T follicular helper cell (primary cell): ENCODE results near the gene UFSP1.
"Not testable (repeated sequence)": the region's sequence is repeated elsewhere in the genome, so short reads cannot be mapped to it uniquely, and the experiment has no call there.

Source experiments
- DNase-seq: peaks from one replicate; pipeline ENCODE4 v3.0.0-alpha.2; 2020; ENCODE audit warnings: low read depth
- total RNA-seq, 2 experiments: gene quantifications; one replicate each; lab custom pipeline; 2026; lab: John Stamatoyannopoulos, UW

Gene UFSP1
- total RNA-seq: 1.7 reads per million in 2 experiments

DNA sequence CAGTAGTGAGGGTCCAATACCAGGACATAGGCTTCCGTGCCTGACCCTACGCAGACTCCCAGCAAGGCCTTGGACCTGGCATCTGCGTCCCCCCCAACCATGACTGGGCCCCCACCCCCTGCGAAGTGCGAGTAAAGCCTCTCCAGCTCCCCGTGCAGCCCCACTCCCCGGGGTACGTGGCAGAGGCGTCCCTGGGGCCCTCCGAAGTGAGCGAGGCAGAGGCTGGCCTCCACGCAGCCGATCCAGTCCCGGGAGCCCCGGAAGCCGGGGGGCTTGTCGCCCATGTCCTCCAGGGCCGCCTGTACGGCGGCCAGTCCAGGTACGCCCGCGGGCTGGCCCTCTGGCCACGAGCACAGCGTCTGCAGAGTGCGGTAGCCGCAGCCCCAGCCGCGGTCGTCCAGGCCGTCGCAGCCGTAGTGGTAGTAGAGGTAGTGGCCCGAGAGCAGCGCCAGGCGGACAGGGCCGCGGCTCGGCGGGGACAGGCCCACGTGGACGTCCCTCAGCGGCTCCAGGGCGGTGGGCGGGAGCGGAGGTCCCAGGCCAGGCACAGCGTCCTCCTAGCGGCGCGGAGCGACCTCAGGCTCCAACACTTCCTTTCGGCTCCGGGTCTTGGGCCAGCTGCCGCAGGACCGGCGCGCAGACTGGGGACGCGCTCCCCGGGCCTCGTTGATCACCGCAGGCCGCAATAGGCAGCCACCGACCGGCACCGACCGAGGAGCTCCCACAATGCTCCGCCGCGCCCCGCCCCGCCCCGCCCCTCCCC, at the start of gene UFSP1:
Gene UFSP1, minus strand, starts transcription at position 728 of the 763 bp plus-strand sequence. Its CDS starts 444 bp downstream, at position 284.
- DNase-seq: no peak

DNA sequence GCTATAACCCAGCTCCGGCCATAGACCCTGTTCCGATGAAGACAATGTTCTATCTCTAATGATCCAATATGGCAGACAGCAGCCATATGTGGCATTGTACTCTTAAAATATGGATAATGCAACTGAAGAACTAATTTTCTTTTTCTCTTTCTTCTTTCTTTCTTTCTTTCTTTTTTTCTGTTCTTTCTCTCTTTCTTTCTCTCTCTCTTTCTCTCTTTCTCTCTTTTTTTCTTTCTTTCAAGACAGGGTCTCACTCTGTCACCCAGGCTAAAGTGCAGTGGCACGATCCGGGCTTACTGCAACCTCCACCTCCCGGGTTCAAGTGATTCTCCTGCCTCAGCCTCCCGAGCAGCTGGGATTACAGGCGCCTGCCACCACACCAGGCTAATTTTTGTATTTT, 46.7 kb upstream of the UFSP1 start:
- DNase-seq: not testable (repeated sequence)

GRCh38 chr7:100935381-100935780, 45.9 kb upstream of the UFSP1 start:
- DNase-seq: not testable (repeated sequence)

- no peak for DNase-seq
These were observed 44.2 kb upstream of the UFSP1 start for GRCh38 chr7:100933734-100934133.

- no peak for DNase-seq
These were observed 40.3 kb upstream of the UFSP1 start for GRCh38 chr7:100929808-100930174.

GRCh38 chr7:100923616-100924015, 34.1 kb upstream of the UFSP1 start:
- DNase-seq: not testable (repeated sequence)

DNA sequence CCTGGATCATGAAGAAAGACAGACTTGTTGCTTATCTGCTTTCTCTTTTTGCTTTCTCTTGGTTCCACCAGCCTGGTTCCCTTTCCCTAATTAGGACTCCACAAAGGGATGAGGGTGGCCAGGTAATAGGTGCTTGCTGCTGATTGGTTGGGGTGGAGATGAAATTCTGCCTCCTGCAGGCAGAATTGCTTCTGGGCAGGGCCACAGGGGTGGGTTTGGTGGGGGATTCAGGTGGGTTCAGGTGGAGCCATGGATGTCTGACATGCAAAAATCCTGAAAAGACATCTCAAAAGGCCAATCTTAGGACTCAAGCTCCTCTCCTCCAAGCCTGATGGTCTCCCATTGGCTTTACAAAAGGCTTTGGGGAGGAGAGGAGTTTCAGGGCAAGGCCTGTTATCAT, 31.5 kb upstream of the UFSP1 start:
- no peak for DNase-seq

GRCh38 chr7:100919779-100920437, 30.4 kb upstream of the UFSP1 start:
- not testable (repeated sequence) for DNase-seq

DNA sequence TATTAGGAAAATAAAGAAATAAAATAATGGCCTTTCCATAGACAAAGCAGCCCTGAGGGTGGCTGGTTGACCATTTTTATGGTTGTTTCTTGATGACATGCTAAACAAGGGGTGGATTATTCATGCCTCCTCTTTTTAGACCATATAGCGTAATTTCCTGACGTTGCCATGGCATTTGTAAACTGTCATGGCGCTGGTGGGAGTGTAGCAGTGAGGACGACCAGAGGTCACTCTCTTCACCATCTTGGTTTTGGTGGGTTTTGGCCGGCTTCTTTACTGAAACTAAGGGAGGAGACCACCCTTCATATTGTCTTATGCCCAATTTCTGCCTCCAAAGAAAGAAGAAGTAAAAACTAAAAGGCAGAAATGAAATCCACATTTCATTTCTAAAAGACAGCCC, 29.8 kb upstream of the UFSP1 start:
- DNase-seq: not testable (repeated sequence)

DNA sequence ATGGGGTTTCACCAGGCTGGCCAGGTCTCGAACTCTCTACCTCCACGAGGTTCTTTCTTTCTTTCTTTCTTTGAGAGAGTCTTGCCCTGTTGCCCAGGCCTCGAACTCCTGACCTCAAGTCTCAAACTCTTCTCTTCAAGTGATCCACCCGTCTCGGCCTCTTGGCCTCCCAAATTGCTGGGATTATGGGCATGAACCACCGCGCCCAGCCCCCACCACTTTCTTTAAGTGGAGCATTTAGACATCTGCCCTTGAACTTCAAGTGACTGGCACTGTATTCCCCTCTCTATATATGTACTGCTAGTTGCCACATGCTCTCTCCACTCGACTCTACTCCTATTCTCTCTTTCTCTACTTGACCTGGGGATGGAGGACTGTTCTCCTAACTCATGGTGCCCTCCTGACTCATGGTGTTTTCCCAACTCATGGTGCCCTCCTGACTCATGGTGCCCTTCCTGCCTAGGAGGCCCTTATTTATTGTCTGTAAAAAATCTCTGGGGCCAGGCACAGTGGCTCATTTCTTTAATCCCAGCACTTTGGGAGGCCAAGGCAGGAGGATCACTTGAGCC, 25.4 kb upstream of the UFSP1 start:
- DNase-seq: no peak

- DNase-seq: no peak
These were observed 24.8 kb upstream of the UFSP1 start for GRCh38 chr7:100914208-100914878.

GRCh38 chr7:100911484-100911883, 22.0 kb upstream of the UFSP1 start:
- DNase-seq: no peak

DNA sequence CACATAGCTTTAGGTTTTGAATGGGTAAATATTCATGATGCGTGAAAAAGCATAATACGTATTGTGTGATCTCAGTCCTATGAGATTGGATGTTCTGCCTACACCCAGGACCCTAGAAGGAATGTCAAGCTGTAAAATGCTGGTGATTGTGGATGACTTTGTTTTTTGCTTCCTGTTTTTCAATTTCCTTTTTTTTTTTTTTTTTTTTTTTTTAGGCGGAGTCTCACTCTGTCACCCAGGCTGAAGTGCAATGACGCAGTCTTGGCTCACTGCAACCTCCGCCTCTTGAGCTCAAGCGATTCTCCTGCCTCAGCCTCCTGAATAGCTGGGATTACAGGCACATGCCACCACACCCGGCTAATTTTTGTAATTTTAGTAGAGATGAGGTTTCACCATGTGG, 20.9 kb upstream of the UFSP1 start:
- not testable (repeated sequence) for DNase-seq

- no peak for DNase-seq
These were observed 19.0 kb upstream of the UFSP1 start for GRCh38 chr7:100908512-100908911.

- no peak for DNase-seq
These were observed 13.1 kb upstream of the UFSP1 start for GRCh38 chr7:100902638-100903037.

DNA sequence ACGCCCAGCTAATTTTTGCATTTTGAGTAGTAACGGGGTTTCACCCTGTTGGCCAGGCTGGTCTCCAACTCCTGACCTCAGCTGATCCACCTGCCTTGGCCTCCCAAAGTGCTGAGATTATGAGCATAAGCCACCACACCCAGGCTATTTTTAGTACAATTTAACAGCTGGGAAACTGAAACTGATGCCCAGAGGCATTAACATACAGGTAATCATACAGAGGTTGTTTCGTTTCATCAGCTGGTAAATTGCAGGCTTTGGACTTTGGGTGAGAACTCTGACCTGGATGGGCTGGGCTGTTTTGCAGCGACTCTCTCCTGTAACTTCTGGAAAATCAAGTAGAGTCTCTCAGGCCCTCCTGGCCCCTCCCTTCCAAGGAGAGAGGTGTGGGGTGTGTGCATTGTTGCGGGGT, 12.4 kb upstream of the UFSP1 start:
- no peak for DNase-seq

GRCh38 chr7:100900978-100901377, 11.5 kb upstream of the UFSP1 start:
- DNase-seq: no peak

- DNase-seq: no peak
These were observed 9.9 kb upstream of the UFSP1 start for GRCh38 chr7:100899432-100899831.

DNA sequence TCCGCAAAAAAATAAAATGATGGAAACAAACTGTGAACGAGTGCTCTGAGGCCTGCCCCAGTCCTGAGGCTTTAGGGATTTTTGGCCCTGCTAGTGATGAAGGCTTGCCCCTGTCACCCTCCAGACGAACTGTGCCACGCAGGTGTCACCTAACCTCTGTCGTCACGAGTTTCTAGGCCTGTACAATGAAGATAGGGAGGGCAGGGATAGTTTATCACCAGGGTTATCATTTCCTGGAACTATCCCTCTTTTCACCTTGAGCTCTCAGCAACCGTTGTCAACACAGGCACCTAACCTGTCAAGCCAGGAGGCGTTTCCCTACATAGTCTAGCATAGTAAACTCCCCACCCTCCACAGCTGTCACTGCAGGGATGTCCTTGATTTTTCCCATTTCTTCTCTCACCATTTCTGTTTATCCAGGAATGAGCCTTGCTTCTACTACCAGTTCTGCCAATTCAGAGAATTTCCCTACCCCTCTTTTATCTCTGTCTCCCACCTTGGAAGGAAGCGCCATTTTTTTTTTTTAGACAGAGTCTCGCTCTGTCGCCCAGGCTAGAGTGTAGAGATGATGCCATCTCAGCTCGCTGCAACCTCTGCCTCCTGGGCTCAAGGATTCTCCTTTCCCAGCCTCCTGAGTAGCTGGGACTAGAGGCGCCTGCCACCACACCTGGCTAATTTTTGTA, 8.4 kb upstream of the UFSP1 start:
- DNase-seq: no peak

GRCh38 chr7:100896732-100897608, 7.5 kb upstream of the UFSP1 start:
- DNase-seq: peak; percentile 52
